Left hindlimb (tissue), 1 donor: ENCODE results near the gene CLTCL1.
A peak's percentile ranks its signal among the peaks of the same experiment; 100 is the strongest.
"Not testable (repeated sequence)": the region's sequence is repeated elsewhere in the genome, so short reads cannot be mapped to it uniquely, and the experiment has no call there.

Experiments
- DNase-seq: peaks from one replicate; pipeline ENCODE4 v3.0.0-alpha.2; 2018

CLTCL1 gene

DNA sequence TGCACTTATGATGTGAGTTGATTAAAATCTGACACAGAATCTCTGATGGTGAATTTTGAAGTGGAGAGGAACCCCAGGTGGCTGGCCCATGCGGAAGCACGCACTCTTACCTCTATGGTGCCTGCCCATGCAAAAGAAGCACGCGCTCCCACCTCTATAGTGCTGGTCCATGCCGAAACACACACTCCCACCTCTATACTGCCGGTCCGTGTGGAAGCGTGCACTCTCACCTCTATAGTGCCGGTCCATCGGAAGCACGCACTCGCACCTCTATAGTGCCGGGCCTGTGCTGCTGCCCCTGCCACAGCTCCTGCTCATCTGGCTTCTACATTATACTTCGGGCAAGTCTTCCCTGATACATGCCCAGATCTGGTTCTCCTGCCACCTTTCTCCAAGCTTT is 76.2 kb downstream of the CLTCL1 start:
- no peak for DNase-seq

GRCh38 chr22:19214078-19214473 is 77.4 kb downstream of the CLTCL1 start:
- DNase-seq = no peak

DNA sequence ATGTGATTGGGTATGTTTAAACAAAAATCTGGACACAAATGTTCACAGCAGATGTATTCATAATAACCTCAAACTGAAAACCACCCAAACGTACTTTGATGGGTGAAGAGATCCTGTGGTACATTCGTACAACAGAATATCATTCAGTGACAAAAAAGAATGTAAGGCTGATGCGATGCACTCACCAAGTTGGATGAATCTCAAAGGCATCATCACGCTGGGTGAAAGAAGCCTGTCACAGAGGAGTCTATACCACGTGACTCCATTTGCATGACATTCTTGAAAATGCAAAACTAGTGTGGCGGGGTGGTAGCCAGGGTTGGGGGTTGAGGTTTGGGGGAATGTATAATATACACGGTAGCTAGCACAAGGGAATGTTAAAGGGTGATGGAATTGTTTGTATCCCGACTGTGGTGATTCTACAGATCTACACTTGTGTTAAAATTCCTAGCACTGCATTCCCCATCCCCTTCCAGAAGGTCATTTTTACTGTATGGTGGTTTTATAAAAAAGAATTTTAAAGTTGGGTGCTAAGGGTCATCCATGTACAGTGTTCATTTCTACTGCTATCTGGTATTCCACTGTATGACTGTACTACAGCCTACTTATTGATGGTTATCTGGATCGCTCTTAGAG is 78.0 kb downstream of the CLTCL1 start:
- DNase-seq = no peak

DNA sequence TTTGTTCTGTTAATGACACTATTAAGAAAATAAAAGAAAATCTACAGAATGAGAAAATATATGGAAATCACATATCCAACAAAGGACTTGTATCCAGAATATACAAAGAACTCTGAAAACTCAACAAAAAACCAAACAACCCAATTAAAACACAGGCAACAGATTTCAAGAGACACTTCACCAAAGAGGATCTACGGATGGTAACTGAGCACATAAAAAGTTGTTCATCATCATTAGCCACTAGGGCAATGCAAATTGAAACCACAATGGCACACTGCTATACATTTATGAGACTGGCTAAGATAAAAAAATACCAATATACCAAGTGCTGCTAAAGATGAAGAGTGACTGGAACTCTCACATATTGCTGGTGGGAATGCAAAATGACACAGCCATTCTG is 78.5 kb downstream of the CLTCL1 start:
- no peak for DNase-seq

- no peak for DNase-seq
Observed at GRCh38 chr22:19212302-19212870, 79.1 kb downstream of the CLTCL1 start.

DNA sequence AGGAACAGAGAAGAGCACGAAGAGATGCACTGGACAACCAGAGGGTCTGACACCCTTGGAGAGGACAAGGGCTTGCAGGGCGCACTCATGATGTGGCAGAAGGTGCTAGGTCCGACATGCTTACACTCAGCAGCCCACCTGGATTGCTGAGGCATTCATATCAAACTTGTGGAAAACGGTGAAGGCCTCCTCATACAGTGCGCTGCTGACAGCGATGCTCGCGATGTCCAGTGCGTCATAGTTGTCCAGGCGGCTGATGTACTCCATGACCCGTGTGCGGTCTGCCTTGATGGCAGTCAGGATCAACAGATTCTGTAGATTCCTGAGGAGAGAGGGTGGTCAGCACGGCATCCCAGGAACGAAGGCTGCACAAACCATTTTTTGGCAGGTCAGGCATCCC is 81.3 kb downstream of the CLTCL1 start:
- DNase-seq = no peak

DNA sequence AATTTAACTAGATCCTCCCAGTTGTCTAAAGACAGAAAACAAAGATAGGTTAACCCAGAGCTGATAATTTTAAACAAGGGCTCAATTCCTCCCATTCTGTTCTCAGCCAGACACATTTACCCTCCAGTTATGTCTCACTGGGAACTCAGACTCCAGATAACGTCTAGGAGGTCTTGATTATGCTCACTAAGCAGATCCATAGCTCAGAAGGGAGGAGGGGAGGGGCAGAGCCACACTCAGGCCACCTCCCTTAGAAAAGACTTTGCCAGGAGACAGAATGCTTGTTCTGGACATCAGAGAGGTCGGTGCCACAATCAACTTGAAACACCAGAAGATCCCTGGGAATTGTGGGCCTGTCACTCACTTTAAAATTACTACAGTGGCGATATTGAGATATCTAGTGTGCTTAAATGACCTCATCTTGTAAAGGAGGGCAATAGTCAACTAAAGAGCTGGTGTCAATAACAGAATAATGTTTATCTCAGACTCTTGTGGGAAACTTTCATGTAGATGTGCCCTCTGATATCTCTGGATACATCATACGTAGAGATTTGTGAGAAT is 83.2 kb downstream of the CLTCL1 start:
- DNase-seq = no peak

DNA sequence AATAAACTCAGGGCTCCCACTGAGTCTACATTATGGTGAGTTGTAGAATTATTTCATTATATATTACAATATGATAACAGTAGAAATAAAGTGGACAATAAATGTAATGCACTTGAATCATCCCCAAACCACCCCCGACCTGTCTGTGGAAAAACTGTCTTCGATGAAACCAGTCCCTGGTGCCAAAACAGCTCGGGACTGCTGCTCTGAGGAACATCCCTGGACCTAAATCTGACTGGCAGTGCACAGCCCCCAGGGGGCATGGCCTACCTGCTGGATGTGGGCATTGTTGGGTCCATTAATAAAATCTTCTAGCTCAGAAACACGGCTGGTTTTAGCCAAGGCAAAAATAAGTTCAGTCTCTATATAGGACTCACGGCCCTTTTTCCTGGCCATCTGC is 83.6 kb downstream of the CLTCL1 start:
- DNase-seq = no peak

- DNase-seq = no peak
Observed at GRCh38 chr22:19207401-19207808, 84.1 kb downstream of the CLTCL1 start.

DNA sequence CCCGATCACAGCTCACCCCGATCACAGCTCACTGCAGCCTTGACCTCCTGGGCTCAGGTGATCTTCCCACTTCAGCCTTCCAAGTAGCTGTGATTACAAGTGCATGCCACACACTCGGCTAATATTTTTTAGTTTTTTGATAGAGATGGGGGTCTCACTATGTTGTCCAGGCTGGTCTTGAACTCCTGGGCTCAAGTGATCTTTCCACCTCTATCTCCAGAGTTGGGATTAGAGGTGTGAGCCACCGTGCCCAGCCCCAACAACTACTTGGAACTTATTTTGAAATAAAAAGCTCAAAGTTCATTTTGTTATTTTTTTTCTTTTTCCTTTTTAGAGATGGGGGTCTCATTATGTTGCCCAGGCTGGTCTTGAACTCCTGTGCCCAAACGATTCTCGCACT is 85.2 kb downstream of the CLTCL1 start:
- DNase-seq = no peak

DNA sequence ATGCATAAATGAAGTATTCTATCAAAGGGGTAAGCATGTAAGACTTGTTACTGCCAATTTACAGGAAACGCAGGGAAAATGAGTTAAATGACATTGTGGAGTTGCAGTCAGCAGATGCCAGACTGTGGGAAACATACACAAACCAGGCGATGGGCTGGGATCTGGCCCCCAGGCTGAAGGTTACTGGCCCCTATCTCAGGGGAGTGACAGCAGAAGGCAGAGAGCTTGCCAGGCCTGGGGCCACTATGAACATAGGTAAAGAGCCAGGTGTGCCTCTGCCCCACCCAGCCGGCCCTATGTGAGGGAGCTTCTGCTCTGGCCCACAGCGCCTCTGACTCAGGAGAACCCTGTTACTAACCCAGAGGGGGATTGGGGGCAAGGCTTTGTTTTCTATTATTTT is 86.9 kb downstream of the CLTCL1 start:
- DNase-seq = no peak

GRCh38 chr22:19203834-19204233 is 87.7 kb downstream of the CLTCL1 start:
- DNase-seq = no peak

DNA sequence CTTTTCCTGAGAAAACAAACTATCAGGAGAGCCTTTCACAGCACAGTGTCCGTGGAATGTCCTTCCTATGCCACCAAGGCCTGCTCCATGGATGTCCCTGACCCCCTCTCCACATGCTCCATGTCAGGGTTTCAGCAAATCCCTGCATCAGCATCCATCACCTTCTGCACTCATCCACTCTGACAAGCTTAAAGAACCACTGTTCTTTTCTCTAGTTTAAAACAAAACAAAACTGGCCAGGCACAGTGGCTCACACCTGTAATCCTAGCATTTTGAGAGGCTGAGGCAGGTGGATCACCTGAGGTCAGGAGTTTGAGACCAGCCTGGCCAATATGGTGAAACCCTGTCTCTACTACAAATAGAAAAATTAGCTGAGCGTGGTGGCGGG is 88.7 kb downstream of the CLTCL1 start:
- not testable (repeated sequence) for DNase-seq

DNA sequence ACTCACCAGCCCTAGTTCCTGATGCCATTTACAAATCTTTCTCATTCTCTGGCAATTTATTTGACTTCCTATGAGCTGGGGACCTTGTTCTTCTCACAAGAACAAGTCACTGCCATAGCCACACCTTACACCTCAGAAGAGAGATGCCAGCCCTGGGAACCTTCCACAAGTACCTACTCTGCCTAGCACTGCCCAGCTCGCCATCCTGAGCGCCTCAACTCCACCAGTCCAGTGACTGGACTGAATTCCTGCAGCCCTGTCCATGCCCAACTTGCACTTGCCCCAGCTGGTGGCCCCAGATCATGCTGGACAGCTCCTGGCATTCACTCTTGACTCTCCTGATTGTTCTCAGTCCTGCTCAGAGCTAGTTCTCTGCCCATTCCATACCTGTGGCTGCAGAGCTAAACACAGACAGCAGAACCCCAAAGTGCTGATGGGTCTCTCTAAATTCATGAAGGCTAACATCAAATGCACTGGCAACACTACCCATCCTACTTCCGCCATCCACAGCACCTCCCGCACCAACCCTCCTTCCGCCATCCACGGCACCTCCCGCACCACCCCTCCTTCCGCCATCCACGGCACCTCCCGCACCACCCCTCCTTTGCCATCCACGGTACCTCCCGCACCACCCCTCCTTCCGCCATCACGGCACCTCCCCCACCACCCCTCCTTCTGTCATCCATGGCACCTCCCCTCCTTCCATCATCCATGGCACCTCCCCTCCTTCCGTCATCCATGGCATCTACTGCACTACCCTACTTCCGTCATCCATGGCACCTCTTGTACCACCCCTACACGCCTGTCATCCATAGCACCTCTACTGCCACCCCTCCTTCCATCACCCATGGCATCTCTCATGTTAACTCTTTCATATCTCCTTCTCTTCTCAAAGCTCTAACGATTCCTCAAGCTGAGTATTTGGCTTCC is 89.4 kb downstream of the CLTCL1 start:
- DNase-seq = peak; percentile 57

GRCh38 chr22:19201130-19201868 is 90.2 kb downstream of the CLTCL1 start:
- no peak for DNase-seq

DNA sequence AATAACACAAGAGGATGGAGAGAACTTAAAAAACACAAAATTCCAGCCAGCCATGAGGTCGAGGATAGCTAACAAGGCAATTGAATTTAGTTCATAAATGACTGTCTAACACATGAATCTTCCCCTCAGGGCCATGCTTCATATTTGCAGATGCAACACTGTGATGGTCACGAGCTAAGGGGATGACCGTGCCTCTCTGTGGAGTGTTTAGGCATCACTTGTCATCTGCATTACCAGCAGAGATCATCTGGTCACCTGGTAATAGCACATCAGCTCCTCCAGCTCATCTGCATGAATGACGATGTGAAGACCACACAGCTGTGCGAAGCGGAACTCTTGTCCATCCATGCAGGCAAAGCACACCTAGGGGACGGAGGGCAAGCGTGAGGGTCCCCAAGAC is 92.0 kb downstream of the CLTCL1 start:
- no peak for DNase-seq

- no peak for DNase-seq
Observed at GRCh38 chr22:19197997-19198865, 93.3 kb downstream of the CLTCL1 start.

- no peak for DNase-seq
Observed at GRCh38 chr22:19196841-19197612, 94.5 kb downstream of the CLTCL1 start.

- no peak for DNase-seq
Observed at GRCh38 chr22:19195796-19196731, 95.5 kb downstream of the CLTCL1 start.
